CD14-positive monocyte (primary cell): Measurements from ENCODE around the gene CPB1. TPM values are rescaled to one million over a fixed set of nuclear protein-coding genes. Genes with fewer than 3 reads are reported as not detected.

Experiments
- DNase-seq, 3 donors: peaks; one replicate each; pipeline ENCODE4 v3.0.0-alpha.2; 2011 to 2022
- H2AFZ ChIP-seq: 2 replicates; pipeline ENCODE4 v1.6.0; 2012; ENCODE audit warnings: mild to moderate bottlenecking, low read depth, low read length, inconsistent platforms; ENCODE audit not compliant: insufficient read depth, poor library complexity, severe bottlenecking
- H3K27ac ChIP-seq, 2 donors: 1 replicate in 1 of 2; 2 replicates in 1 of 2; pipeline ENCODE4 v1.5.1; 2012 to 2013; ENCODE audit warnings: low read length in 2 of 2, control low read depth in 1 of 2, inconsistent platforms in 1 of 2, low read depth in 1 of 2, mild to moderate bottlenecking in 1 of 2
- H3K27me3 ChIP-seq, 2 donors: one replicate each; pipeline versions ENCODE4 v1.6.0 to v1.6.1; 2011 to 2013; ENCODE audit warnings: low read length in 2 of 2; ENCODE audit not compliant: control insufficient read depth in 2 of 2, insufficient read depth in 2 of 2
- H3K36me3 ChIP-seq, 2 donors: replicated peaks in 1 of 2; 1 replicate in 1 of 2; 2 replicates in 1 of 2; pipeline versions ENCODE4 v1.5.1 to v1.6.1; 2012 to 2013; ENCODE audit warnings: low read length in 2 of 2, control low read depth in 1 of 2, inconsistent platforms in 1 of 2, mild to moderate bottlenecking in 1 of 2; ENCODE audit not compliant: insufficient read depth in 2 of 2, control insufficient read depth in 1 of 2
- H3K4me1 ChIP-seq, 2 donors: 1 replicate in 1 of 2; 2 replicates in 1 of 2; pipeline versions ENCODE4 v1.5.1 to v1.6.1; 2012 to 2013; ENCODE audit warnings: low read length in 2 of 2, control low read depth in 1 of 2, inconsistent platforms in 1 of 2, mild to moderate bottlenecking in 1 of 2, moderate library complexity in 1 of 2; ENCODE audit not compliant: insufficient read depth in 2 of 2, control insufficient read depth in 1 of 2
- H3K4me2 ChIP-seq: replicated peaks from 2 replicates; pipeline ENCODE3; 2012; ENCODE audit warnings: low read length, moderate library complexity, mild to moderate bottlenecking; ENCODE audit not compliant: poor library complexity, severe bottlenecking; ENCODE audit errors: extremely low read depth
- H3K4me3 ChIP-seq, 3 experiments: fragments of 200-600 bp in 1 of 3; sonication (generic) in 1 of 3; replicated peaks in 1 of 3; 1 replicate in 2 of 3; 2 replicates in 1 of 3; pipeline ENCODE4 v1.5.1; 2011 to 2013; ENCODE audit warnings: low read length in 3 of 3, mild to moderate bottlenecking in 3 of 3, control low read depth in 2 of 3, low read depth in 2 of 3, inconsistent platforms in 1 of 3, moderate library complexity in 1 of 3
- H3K79me2 ChIP-seq: 2 replicates; pipeline ENCODE4 v1.6.0; 2012; ENCODE audit warnings: mild to moderate bottlenecking, control low read depth, inconsistent platforms, low read length, moderate library complexity; ENCODE audit not compliant: insufficient read depth
- H3K9ac ChIP-seq: 2 replicates; pipeline ENCODE4 v1.6.0; 2017; ENCODE audit warnings: low read length, mild to moderate bottlenecking; ENCODE audit not compliant: insufficient read depth, poor library complexity, severe bottlenecking
- H3K9me3 ChIP-seq, 2 donors: replicated peaks in 1 of 2; 1 replicate in 1 of 2; 2 replicates in 1 of 2; pipeline versions ENCODE4 v1.5.1 to v1.6.1; 2012 to 2013; ENCODE audit warnings: low read length in 2 of 2, control low read depth in 1 of 2; ENCODE audit not compliant: control insufficient read depth in 1 of 2, insufficient read depth in 1 of 2
- H4K20me1 ChIP-seq: 2 replicates; pipeline ENCODE4 v1.6.0; 2012; ENCODE audit warnings: mild to moderate bottlenecking, low read length, control low read depth, moderate library complexity; ENCODE audit not compliant: insufficient read depth
- H3K27ac Mint-ChIP-seq, 7 donors: one replicate each; pipeline ENCODE4 v1.8.0; 2020; ENCODE audit warnings: mild to moderate bottlenecking in 7 of 7, mixed read lengths in 7 of 7, moderate library complexity in 6 of 7, inconsistent platforms in 2 of 7
- H3K27me3 Mint-ChIP-seq, 3 donors: one replicate each; pipeline ENCODE4 v1.8.0; 2021 to 2022; ENCODE audit warnings: low read depth in 3 of 3, mild to moderate bottlenecking in 3 of 3, mixed read lengths in 3 of 3, moderate library complexity in 3 of 3, inconsistent platforms in 1 of 3
- H3K36me3 Mint-ChIP-seq, 2 donors: one replicate each; pipeline ENCODE4 v1.8.0; 2020; ENCODE audit warnings: mixed read lengths in 2 of 2, inconsistent platforms in 1 of 2, mild to moderate bottlenecking in 1 of 2
- H3K4me1 Mint-ChIP-seq: one replicate; pipeline ENCODE4 v1.8.0; 2020; ENCODE audit warnings: mild to moderate bottlenecking, mixed read lengths
- H3K4me3 Mint-ChIP-seq, 2 donors: one replicate each; pipeline ENCODE4 v1.8.0; 2020; ENCODE audit warnings: mild to moderate bottlenecking in 2 of 2, mixed read lengths in 2 of 2, moderate library complexity in 1 of 2
- H3K9me3 Mint-ChIP-seq, 7 donors: one replicate each; pipeline ENCODE4 v1.8.0; 2020 to 2022; ENCODE audit warnings: mixed read lengths in 7 of 7, mild to moderate bottlenecking in 6 of 7, moderate library complexity in 6 of 7, inconsistent platforms in 2 of 7
- CTCF ChIP-seq: fragments of 200-600 bp; IDR thresholded peaks from one replicate; pipeline ENCODE4 v1.8.0; 2022; ENCODE audit warnings: antibody characterized with exemption, mild to moderate bottlenecking
- WGBS: methylation state at CpG from one replicate; pipeline ENCODE4 v1.1.5; 2013; ENCODE audit warnings: missing lambda C conversion rate; ENCODE audit not compliant: insufficient coverage; 5-methylcytosine and 5-hydroxymethylcytosine counted together
- intact Hi-C, 2 donors: fragments of 100-400 bp; cut with micrococcal nuclease; formaldehyde crosslinking; loops; one replicate each; pipeline versions ENCODE4 v1.15.0 to v1.15.1; 2023
- polyA plus RNA-seq, 3 donors: library from polyadenylated mRNA; depleted of rRNA in 1 of 3; unstranded in 2 of 3; stranded (reverse) in 1 of 3; fragments of 300-500 nt in 2 of 3; fragments of >200 nt in 1 of 3; fragmentation: Illumina TruSeq in 2 of 3; gene quantifications; 1 replicate in 2 of 3; 2 replicates in 1 of 3; pipeline ENCODE4 v1.2.3, GENCODE V29; 2012 to 2021

The CPB1 gene
- polyA plus RNA-seq, 3 donors, result not detected

GRCh38 chr3:148889828-148890227, 62.2 kb downstream of the CPB1 start:
- TF ChIP-seq CTCF, result no peak
- no peaks in the 10 kb centered on the region for H3K4me1 ChIP-seq
- H3K9ac ChIP-seq, result no peak overlapping the region
- no CpG with 5 or more reads among the region's 2 CpGs for WGBS
- H3K4me3 ChIP-seq, result no peak overlapping the region
- H3K27me3 Mint-ChIP-seq, result peaks cover 0 to 3% (median 3%) of the 10 kb centered on the region in 3 donors
- H3K27me3 ChIP-seq, result no peaks in the 10 kb centered on the region
- H3K27ac Mint-ChIP-seq, result no peak overlapping the region
- H3K27ac ChIP-seq, result no peak overlapping the region
- peaks cover 0 to 11% (median 5%) of the 10 kb centered on the region in 7 donors for H3K9me3 Mint-ChIP-seq
- H4K20me1 ChIP-seq, result no peaks in the 10 kb centered on the region
- H3K36me3 Mint-ChIP-seq, result no peaks in the 10 kb centered on the region
- H3K36me3 ChIP-seq, result no peaks in the 10 kb centered on the region
- H2AFZ ChIP-seq, result no peak overlapping the region
- peaks cover 0 to 3% of the 10 kb centered on the region in 2 donors for H3K9me3 ChIP-seq
- H3K4me2 ChIP-seq, result no peak overlapping the region
- intact Hi-C loops, result no loop called here
- H3K79me2 ChIP-seq, result no peaks in the 10 kb centered on the region
- DNase-seq, result no peak
- H3K4me1 Mint-ChIP-seq, result no peaks in the 10 kb centered on the region
- no peak overlapping the region for H3K4me3 Mint-ChIP-seq

GRCh38 chr3:148896062-148896461, 68.5 kb downstream of the CPB1 start:
- H3K27ac Mint-ChIP-seq, result no peak overlapping the region
- Histone ChIP-seq H3K9ac (no peak overlapping the region), H2AFZ (no peak overlapping the region), H3K79me2 (no peaks in the 10 kb centered on the region), H3K4me3 (no peak overlapping the region), H3K36me3 (no peaks in the 10 kb centered on the region), H3K27ac (no peak overlapping the region), H3K4me2 (no peak overlapping the region), H4K20me1 (no peaks in the 10 kb centered on the region), H3K9me3 (peaks cover 0 to 3% of the 10 kb centered on the region in 2 donors), H3K27me3 (no peaks in the 10 kb centered on the region), H3K4me1 (no peaks in the 10 kb centered on the region)
- no peak for TF ChIP-seq CTCF
- intact Hi-C loops, result no loop called here
- no peak for DNase-seq
- no peak overlapping the region for H3K4me3 Mint-ChIP-seq
- H3K36me3 Mint-ChIP-seq, result no peaks in the 10 kb centered on the region
- WGBS, result 90% methylated on average over 2 of the region's 3 CpGs
- H3K27me3 Mint-ChIP-seq, result peaks cover 0 to 6% (median 3%) of the 10 kb centered on the region in 3 donors
- H3K4me1 Mint-ChIP-seq, result no peaks in the 10 kb centered on the region
- H3K9me3 Mint-ChIP-seq, result peaks cover 0 to 11% (median 5%) of the 10 kb centered on the region in 7 donors
